Dendritic cell treated with granulocyte-macrophage colony-stimulating factor and Interleukin-4, amounts not matched to agents 40 ng/mL and 50 ng/mL, for 4 days (primary cell): ENCODE data around the gene TROAP.
"Not testable (repeated sequence)": the region's sequence is repeated elsewhere in the genome, so short reads cannot be mapped to it uniquely, and the experiment has no call there.

Experiments used
- H3K27ac Mint-ChIP-seq: one replicate; pipeline ENCODE4 v1.8.0; 2022; ENCODE audit warnings: mild to moderate bottlenecking, mixed read lengths
- H3K27me3 Mint-ChIP-seq: one replicate; pipeline ENCODE4 v1.8.0; 2022; ENCODE audit warnings: mild to moderate bottlenecking, mixed read lengths
- H3K36me3 Mint-ChIP-seq: one replicate; pipeline ENCODE4 v1.8.0; 2022; ENCODE audit warnings: low read depth, mixed read lengths
- H3K4me1 Mint-ChIP-seq: one replicate; pipeline ENCODE4 v1.8.0; 2022; ENCODE audit warnings: low read depth, mixed read lengths
- H3K4me3 Mint-ChIP-seq: one replicate; pipeline ENCODE4 v1.8.0; 2022; ENCODE audit warnings: mild to moderate bottlenecking, moderate library complexity, mixed read lengths
- H3K9me3 Mint-ChIP-seq: one replicate; pipeline ENCODE4 v1.8.0; 2022; ENCODE audit warnings: mixed read lengths
- intact Hi-C: fragments of 100-400 bp; cut with micrococcal nuclease; formaldehyde crosslinking; loops from one replicate; pipeline ENCODE4 v1.15.0; 2022

TROAP gene

GRCh38 chr12:49301760-49302159 lies 21.3 kb upstream of the TROAP start:
- Mint-ChIP-seq H3K9me3 (no peaks in the 10 kb centered on the region), H3K27ac (no peak overlapping the region), H3K4me3 (no peak overlapping the region), H3K27me3 (peaks cover 58% of the 10 kb centered on the region), H3K36me3 (no peaks in the 10 kb centered on the region), H3K4me1 (peaks cover 28% of the 10 kb centered on the region)
- intact Hi-C loops: no loop called here

- Mint-ChIP-seq H3K27me3 (peaks cover 45% of the 10 kb centered on the region), H3K36me3 (no peaks in the 10 kb centered on the region), H3K4me1 (peaks cover 10% of the 10 kb centered on the region), H3K27ac (no peak overlapping the region), H3K4me3 (no peak overlapping the region), H3K9me3 (no peaks in the 10 kb centered on the region)
- intact Hi-C loops: no loop called here
These were observed 18.9 kb upstream of the TROAP start for GRCh38 chr12:49304161-49304560.

GRCh38 chr12:49305762-49306510 lies 17.1 kb upstream of the TROAP start:
- H3K27ac Mint-ChIP-seq: peak overlapping the region; percentile 50
- intact Hi-C loops: no loop called here
- peaks cover 40% of the 10 kb centered on the region for H3K27me3 Mint-ChIP-seq
- H3K36me3 Mint-ChIP-seq: no peaks in the 10 kb centered on the region
- H3K4me1 Mint-ChIP-seq: peaks cover 10% of the 10 kb centered on the region
- no peaks in the 10 kb centered on the region for H3K9me3 Mint-ChIP-seq
- H3K4me3 Mint-ChIP-seq: no peak overlapping the region

- no peaks in the 10 kb centered on the region for H3K9me3 Mint-ChIP-seq
- no peaks in the 10 kb centered on the region for H3K36me3 Mint-ChIP-seq
- H3K4me3 Mint-ChIP-seq: no peak overlapping the region
- no peak overlapping the region for H3K27ac Mint-ChIP-seq
- peaks cover 15% of the 10 kb centered on the region for H3K4me1 Mint-ChIP-seq
- intact Hi-C loops: no loop called here
- H3K27me3 Mint-ChIP-seq: peaks cover 30% of the 10 kb centered on the region
These were observed 13.7 kb upstream of the TROAP start for GRCh38 chr12:49309386-49309785.

DNA sequence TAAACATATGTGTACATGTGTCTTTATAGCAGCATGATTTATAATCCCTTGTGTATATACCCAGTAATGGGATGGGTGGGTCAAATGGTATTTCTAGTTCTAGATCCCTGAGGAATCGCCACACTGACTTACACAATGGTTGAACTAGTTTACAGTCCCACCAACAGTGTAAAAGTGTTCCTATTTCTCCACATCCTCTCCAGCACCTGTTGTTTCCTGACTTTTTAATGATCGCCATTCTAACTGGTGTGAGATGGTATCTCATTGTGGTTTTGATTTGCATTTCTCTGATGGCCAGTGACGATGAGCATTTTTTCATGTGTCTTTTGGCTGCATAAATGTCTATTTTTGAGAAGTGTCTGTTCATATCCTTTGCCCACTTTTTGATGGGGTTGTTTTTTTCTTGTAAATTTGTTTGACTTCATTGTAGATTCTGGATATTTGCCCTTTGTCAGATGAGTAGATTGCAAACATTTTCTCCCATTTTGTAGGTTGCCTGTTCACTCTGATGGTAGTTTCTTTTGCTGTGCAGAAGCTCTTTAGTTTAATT lies 12.5 kb upstream of the TROAP start:
- intact Hi-C loops, H3K36me3 Mint-ChIP-seq, H3K4me3 Mint-ChIP-seq, H3K9me3 Mint-ChIP-seq, H3K27ac Mint-ChIP-seq: not testable (repeated sequence)
- peaks cover 15% of the 10 kb centered on the region for H3K4me1 Mint-ChIP-seq
- H3K27me3 Mint-ChIP-seq: peaks cover 28% of the 10 kb centered on the region

DNA sequence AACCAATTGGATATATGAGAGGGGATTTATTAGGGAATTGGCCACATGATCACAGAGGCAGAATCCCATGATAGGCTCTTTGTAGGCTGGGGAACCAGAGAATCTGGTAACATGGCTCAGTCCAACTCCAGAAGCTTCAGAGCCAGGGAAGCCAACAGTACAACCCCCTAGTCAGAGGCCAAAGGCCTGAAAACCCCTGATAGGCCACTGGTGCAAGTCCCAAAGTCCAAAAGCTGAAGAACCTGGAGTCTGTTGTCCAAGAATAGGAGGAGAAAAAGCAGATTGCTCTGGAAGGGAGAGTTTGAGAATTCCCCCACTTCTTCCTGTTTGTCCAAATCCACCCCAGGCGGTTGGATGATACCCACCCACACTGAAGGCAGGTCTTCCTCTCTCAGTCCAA lies 8.2 kb upstream of the TROAP start:
- H3K36me3 Mint-ChIP-seq: no peaks in the 10 kb centered on the region
- H3K27me3 Mint-ChIP-seq: peaks cover 18% of the 10 kb centered on the region
- intact Hi-C loops: no loop called here
- peaks cover 5% of the 10 kb centered on the region for H3K4me1 Mint-ChIP-seq
- H3K9me3 Mint-ChIP-seq: no peaks in the 10 kb centered on the region
- no peak overlapping the region for H3K27ac Mint-ChIP-seq
- H3K4me3 Mint-ChIP-seq: no peak overlapping the region

DNA sequence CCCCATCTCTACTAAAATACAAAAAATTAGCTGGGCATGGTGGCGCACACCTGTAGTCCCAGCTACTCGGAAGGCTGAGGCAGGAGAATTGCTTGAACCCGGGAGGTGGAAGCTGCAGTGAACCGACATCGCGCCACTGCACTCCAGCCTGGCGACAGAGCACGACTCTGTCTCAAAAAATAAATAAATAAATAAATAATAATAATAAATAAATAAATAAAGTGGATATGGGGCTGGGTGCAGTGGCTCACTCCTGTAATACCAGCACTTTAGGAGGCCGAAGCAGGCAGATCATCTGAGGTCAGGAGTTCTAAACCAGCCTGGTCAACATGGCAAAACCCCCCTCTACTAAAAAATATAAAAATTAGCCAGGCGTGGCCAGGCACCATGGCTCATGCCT lies 5.9 kb upstream of the TROAP start:
- intact Hi-C loops, H3K4me3 Mint-ChIP-seq, H3K36me3 Mint-ChIP-seq, H3K9me3 Mint-ChIP-seq, H3K27ac Mint-ChIP-seq: not testable (repeated sequence)
- Mint-ChIP-seq H3K27me3 (peaks cover 14% of the 10 kb centered on the region), H3K4me1 (peaks cover 10% of the 10 kb centered on the region)

- intact Hi-C loops, H3K4me3 Mint-ChIP-seq, H3K36me3 Mint-ChIP-seq, H3K27me3 Mint-ChIP-seq, H3K27ac Mint-ChIP-seq, H3K9me3 Mint-ChIP-seq: not testable (repeated sequence)
- peaks cover 21% of the 10 kb centered on the region for H3K4me1 Mint-ChIP-seq
These were observed 2.5 kb upstream of the TROAP start for GRCh38 chr12:49320411-49321103.

GRCh38 chr12:49322367-49322707 lies 718 bp upstream of the TROAP start:
- Mint-ChIP-seq H3K9me3 (no peaks in the 10 kb centered on the region), H3K27ac (peak overlapping the region; percentile 67), H3K4me3 (peak overlapping the region; percentile 97), H3K36me3 (peaks cover 9% of the 10 kb centered on the region), H3K27me3 (peaks cover 6% of the 10 kb centered on the region), H3K4me1 (peaks cover 26% of the 10 kb centered on the region)
- intact Hi-C loops: no loop called here

DNA sequence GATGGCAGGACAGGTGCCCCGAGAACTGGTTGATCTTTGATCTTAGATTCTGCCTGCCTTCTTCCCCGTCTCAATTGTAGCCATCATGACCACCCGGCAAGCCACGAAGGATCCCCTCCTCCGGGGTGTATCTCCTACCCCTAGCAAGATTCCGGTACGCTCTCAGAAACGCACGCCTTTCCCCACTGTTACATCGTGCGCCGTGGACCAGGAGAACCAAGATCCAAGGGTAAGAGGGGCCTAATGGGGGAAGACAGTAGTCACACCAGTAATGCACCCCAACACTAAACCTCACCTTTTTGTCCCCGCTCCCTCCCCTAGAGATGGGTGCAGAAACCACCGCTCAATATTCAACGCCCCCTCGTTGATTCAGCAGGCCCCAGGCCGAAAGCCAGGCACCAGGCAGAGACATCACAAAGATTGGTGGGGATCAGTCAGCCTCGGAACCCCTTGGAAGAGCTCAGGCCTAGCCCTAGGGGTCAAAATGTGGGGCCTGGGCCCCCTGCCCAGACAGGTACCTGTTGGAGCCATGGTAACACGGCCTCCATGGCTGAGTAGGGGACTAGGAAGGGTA lies 556 bp downstream of the TROAP start:
- peaks cover 26% of the 10 kb centered on the region for H3K4me1 Mint-ChIP-seq
- intact Hi-C loops: no loop called here
- no peaks in the 10 kb centered on the region for H3K9me3 Mint-ChIP-seq
- peak overlapping the region; percentile 67 for H3K27ac Mint-ChIP-seq
- H3K36me3 Mint-ChIP-seq: peaks cover 9% of the 10 kb centered on the region
- no peaks in the 10 kb centered on the region for H3K27me3 Mint-ChIP-seq
- peak overlapping the region; percentile 97 for H3K4me3 Mint-ChIP-seq

GRCh38 chr12:49325606-49326005 lies 2.6 kb downstream of the TROAP start:
- Mint-ChIP-seq H3K36me3 (peaks cover 9% of the 10 kb centered on the region), H3K27me3 (no peaks in the 10 kb centered on the region), H3K4me1 (peaks cover 26% of the 10 kb centered on the region), H3K9me3 (no peaks in the 10 kb centered on the region), H3K4me3 (no peak overlapping the region), H3K27ac (no peak overlapping the region)
- intact Hi-C loops: no loop called here

- H3K27me3 Mint-ChIP-seq: peaks cover 15% of the 10 kb centered on the region
- H3K27ac Mint-ChIP-seq: no peak overlapping the region
- intact Hi-C loops: no loop called here
- H3K36me3 Mint-ChIP-seq: peaks cover 9% of the 10 kb centered on the region
- peaks cover 29% of the 10 kb centered on the region for H3K4me1 Mint-ChIP-seq
- H3K4me3 Mint-ChIP-seq: no peak overlapping the region
- H3K9me3 Mint-ChIP-seq: no peaks in the 10 kb centered on the region
These were observed 4.3 kb downstream of the TROAP start for GRCh38 chr12:49327368-49327767.

DNA sequence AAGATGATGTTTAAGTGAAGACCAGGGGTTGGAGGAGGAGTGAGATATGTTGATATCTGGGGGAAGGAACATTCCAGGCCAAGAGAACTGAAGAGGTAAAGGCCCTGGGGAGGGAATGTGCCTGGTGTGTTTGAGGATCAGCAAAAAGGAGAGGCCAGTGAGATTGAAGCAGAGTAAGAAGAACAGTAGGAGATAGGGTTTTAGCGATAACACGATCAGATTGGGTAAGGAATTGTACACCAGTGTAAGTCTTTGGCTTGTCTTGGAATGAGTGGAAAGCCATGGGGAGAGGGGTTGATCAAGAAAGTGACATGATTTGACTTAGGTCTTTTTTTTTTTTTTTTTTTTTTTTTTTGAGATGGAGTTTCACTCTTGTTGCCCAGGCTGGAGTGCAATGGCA lies 4.8 kb downstream of the TROAP start:
- Mint-ChIP-seq H3K36me3 (peaks cover 5% of the 10 kb centered on the region), H3K27me3 (peaks cover 20% of the 10 kb centered on the region), H3K27ac (no peak overlapping the region), H3K4me1 (peaks cover 32% of the 10 kb centered on the region), H3K4me3 (no peak overlapping the region), H3K9me3 (no peaks in the 10 kb centered on the region)
- intact Hi-C loops: no loop called here

DNA sequence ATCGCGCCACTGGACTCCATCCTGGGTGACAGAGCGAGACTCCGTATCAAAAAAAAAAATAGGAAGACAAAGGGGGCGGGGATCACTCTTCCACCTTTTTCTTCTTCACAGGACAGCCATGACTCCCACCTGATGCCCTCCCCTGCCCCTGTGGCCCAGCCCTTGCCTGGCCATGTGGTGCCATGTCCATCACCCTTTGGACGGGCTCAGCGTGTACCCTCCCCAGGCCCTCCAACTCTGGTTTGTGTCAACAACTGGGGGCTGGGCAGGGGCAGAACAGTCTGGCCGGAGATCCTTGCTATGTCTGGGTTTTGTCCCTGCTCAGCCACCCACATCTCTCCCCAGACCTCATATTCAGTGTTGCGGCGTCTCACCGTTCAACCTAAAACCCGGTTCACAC lies 5.8 kb downstream of the TROAP start:
- intact Hi-C loops: no loop called here
- H3K4me3 Mint-ChIP-seq: no peak overlapping the region
- H3K9me3 Mint-ChIP-seq: no peaks in the 10 kb centered on the region
- H3K4me1 Mint-ChIP-seq: peaks cover 28% of the 10 kb centered on the region
- peaks cover 28% of the 10 kb centered on the region for H3K27me3 Mint-ChIP-seq
- H3K36me3 Mint-ChIP-seq: no peaks in the 10 kb centered on the region
- H3K27ac Mint-ChIP-seq: no peak overlapping the region
